Trophoblast cell (in vitro differentiated cells and primary cell): ENCODE results near the gene ATAD5.

Experiments
- DNase-seq, 2 donors: peaks; one replicate each; pipeline ENCODE4 v3.0.0-alpha.2; 2016
- H2AFZ ChIP-seq: 2 replicates; pipeline ENCODE4 v1.6.1; 2013; ENCODE audit warnings: low read length, moderate library complexity, mild to moderate bottlenecking; ENCODE audit not compliant: insufficient read depth, poor library complexity
- H2AK5ac ChIP-seq: 2 replicates; pipeline ENCODE4 v1.6.1; 2013; ENCODE audit warnings: mild to moderate bottlenecking, low read length
- H2BK120ac ChIP-seq: 2 replicates; pipeline ENCODE4 v1.6.1; 2013; ENCODE audit warnings: low read length, mild to moderate bottlenecking, moderate library complexity; ENCODE audit not compliant: insufficient read depth, poor library complexity
- H2BK12ac ChIP-seq: 2 replicates; pipeline ENCODE4 v1.6.1; 2013; ENCODE audit warnings: mild to moderate bottlenecking, low read length, moderate library complexity
- H2BK5ac ChIP-seq: 2 replicates; pipeline ENCODE4 v1.6.1; 2013; ENCODE audit warnings: low read length, low read depth, moderate library complexity, mild to moderate bottlenecking; ENCODE audit not compliant: poor library complexity
- H3K14ac ChIP-seq: 2 replicates; pipeline ENCODE4 v1.6.1; 2013; ENCODE audit warnings: mild to moderate bottlenecking, low read length
- H3K18ac ChIP-seq: 2 replicates; pipeline ENCODE4 v1.6.1; 2013; ENCODE audit warnings: mild to moderate bottlenecking, low read length
- H3K23ac ChIP-seq: 2 replicates; pipeline ENCODE4 v1.6.1; 2013; ENCODE audit warnings: low read length
- H3K27ac ChIP-seq: 2 replicates; pipeline ENCODE4 v1.5.1; 2013; ENCODE audit warnings: low read depth, mild to moderate bottlenecking, inconsistent platforms, low read length, moderate library complexity
- H3K27me3 ChIP-seq: 2 replicates; pipeline ENCODE4 v1.6.1; 2013; ENCODE audit warnings: inconsistent platforms, mild to moderate bottlenecking, low read length, moderate library complexity; ENCODE audit not compliant: insufficient read depth
- H3K36me3 ChIP-seq, 2 experiments: 1 replicate in 1 of 2; 2 replicates in 1 of 2; pipeline ENCODE4 v1.6.1; 2013; ENCODE audit warnings: low read length in 2 of 2, mild to moderate bottlenecking in 2 of 2, moderate library complexity in 1 of 2; ENCODE audit not compliant: insufficient read depth in 2 of 2, control insufficient read depth in 1 of 2
- H3K4ac ChIP-seq: 2 replicates; pipeline ENCODE4 v1.6.1; 2013; ENCODE audit warnings: low read depth, mild to moderate bottlenecking, low read length, moderate library complexity
- H3K4me1 ChIP-seq, 2 experiments: 1 replicate in 1 of 2; 2 replicates in 1 of 2; pipeline ENCODE4 v1.6.1; 2013; ENCODE audit warnings: low read length in 2 of 2, mild to moderate bottlenecking in 2 of 2, moderate library complexity in 1 of 2; ENCODE audit not compliant: insufficient read depth in 2 of 2, control insufficient read depth in 1 of 2
- H3K4me2 ChIP-seq: 2 replicates; pipeline ENCODE4 v1.6.1; 2013; ENCODE audit warnings: inconsistent platforms, mild to moderate bottlenecking, low read length, moderate library complexity
- H3K4me3 ChIP-seq: 2 replicates; pipeline ENCODE4 v1.5.1; 2013; ENCODE audit warnings: mild to moderate bottlenecking, low read depth, low read length, inconsistent platforms
- H3K79me1 ChIP-seq: one replicate; pipeline ENCODE4 v1.6.1; 2013; ENCODE audit warnings: low read length
- H3K79me2 ChIP-seq: 2 replicates; pipeline ENCODE4 v1.6.1; 2013; ENCODE audit warnings: low read length, mild to moderate bottlenecking; ENCODE audit not compliant: control insufficient read depth, insufficient read depth, poor library complexity
- H3K9ac ChIP-seq: 2 replicates; pipeline ENCODE4 v1.6.1; 2013; ENCODE audit warnings: mild to moderate bottlenecking, low read length
- H3K9me3 ChIP-seq: 2 replicates; pipeline ENCODE4 v1.6.1; 2013; ENCODE audit warnings: low read depth, mild to moderate bottlenecking, control low read depth, inconsistent platforms, low read length; ENCODE audit not compliant: insufficient read depth
- H4K12ac ChIP-seq: 2 replicates; pipeline ENCODE4 v1.6.1; 2013; ENCODE audit warnings: low read depth, mild to moderate bottlenecking, low read length, moderate library complexity
- H4K8ac ChIP-seq: 2 replicates; pipeline ENCODE4 v1.6.1; 2013; ENCODE audit warnings: low read depth, mild to moderate bottlenecking, low read length, moderate library complexity
- H4K91ac ChIP-seq: one replicate; pipeline ENCODE4 v1.6.1; 2013; ENCODE audit warnings: low read depth, mild to moderate bottlenecking, low read length, moderate library complexity
- WGBS: extraction: QIAGEN DNeasy Blood & Tissue Kit; methylation state at CpG from one replicate; pipeline ENCODE4 v1.1.7; 2013; ENCODE audit warnings: missing lambda C conversion rate; ENCODE audit not compliant: insufficient read length, insufficient coverage; ENCODE audit errors: extremely low coverage; 5-methylcytosine and 5-hydroxymethylcytosine counted together

ATAD5 gene

DNA sequence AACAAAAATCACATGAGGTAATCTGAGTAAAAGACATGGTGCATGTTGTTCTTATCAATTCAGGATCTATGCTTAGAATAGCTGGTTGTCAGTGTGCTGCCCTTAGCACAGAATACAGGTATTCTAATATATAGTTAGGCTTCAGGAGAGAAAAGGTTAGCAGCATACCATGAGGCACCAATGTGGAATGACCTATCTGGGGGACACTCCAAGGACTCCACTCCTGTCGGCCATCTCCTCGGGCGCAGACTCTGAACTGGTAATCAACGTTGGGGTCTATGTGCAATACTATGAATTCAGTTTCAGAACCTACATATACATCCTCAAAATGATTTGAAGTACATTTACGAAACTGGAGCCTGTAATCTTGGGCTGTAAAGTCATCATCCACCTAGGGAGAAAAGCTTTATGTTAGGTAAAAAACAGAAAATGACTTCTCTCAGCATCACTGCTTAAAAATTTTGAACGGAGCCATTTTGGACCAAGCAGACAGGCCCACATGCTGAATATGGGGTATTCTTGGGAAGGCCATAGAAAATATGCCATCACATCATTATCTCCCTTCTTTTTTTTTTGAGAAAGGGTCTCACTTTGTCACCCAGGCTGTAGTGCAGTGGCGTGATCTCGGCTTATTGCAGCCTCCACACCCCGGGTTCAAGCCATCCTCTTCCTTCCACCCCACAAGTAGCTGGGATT is 38.3 kb upstream of the ATAD5 start:
- no peaks in the 10 kb centered on the region for H3K4me1 ChIP-seq
- H3K9me3 ChIP-seq: no peaks in the 10 kb centered on the region
- H3K9ac ChIP-seq: no peak overlapping the region
- H3K36me3 ChIP-seq: peaks cover 22 to 33% of the 10 kb centered on the region in 2 experiments
- no peak overlapping the region for H2BK120ac ChIP-seq
- H4K8ac ChIP-seq: no peak overlapping the region
- no peak overlapping the region for H2AK5ac ChIP-seq
- H2AFZ ChIP-seq: no peak overlapping the region
- no peak overlapping the region for H3K4me2 ChIP-seq
- H3K27me3 ChIP-seq: no peaks in the 10 kb centered on the region
- no peak overlapping the region for H2BK12ac ChIP-seq
- no CpG with 5 or more reads among the region's 9 CpGs for WGBS
- H3K4ac ChIP-seq: no peak overlapping the region
- no peak for DNase-seq
- H3K79me2 ChIP-seq: no peaks in the 10 kb centered on the region
- no peak overlapping the region for H3K14ac ChIP-seq
- H3K18ac ChIP-seq: no peak overlapping the region
- no peak overlapping the region for H3K23ac ChIP-seq
- no peak overlapping the region for H2BK5ac ChIP-seq
- no peak overlapping the region for H4K91ac ChIP-seq
- peak overlapping the region; percentile 43 for H3K27ac ChIP-seq
- H3K4me3 ChIP-seq: no peak overlapping the region
- no peak overlapping the region for H4K12ac ChIP-seq
- no peaks in the 10 kb centered on the region for H3K79me1 ChIP-seq

DNA sequence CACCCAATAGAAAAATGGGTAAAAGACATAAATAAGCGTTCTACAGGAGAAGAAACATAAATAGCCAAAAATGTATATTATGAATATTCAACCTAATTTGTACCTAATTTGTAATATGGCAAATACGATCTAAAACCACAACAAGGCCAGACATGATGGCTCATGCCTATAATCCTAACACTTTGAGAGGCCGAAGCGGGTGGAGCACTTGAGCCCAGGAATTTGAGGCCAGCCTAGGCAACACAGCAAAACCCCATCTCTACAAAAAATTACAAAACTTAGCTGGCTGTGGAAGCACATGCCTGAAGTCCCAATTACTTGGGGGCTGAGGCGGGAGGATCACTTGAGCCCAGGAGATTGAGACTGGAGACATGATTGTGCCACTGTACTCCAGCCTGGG is 37.4 kb upstream of the ATAD5 start:
- no CpG with 5 or more reads among the region's 5 CpGs for WGBS
- no peaks in the 10 kb centered on the region for H3K4me1 ChIP-seq
- peaks cover 25 to 36% of the 10 kb centered on the region in 2 experiments for H3K36me3 ChIP-seq
- no peak overlapping the region for H3K23ac ChIP-seq
- no peak overlapping the region for H2BK12ac ChIP-seq
- no peak overlapping the region for H3K9ac ChIP-seq
- H3K14ac ChIP-seq: no peak overlapping the region
- H3K27ac ChIP-seq: no peak overlapping the region
- H2BK5ac ChIP-seq: no peak overlapping the region
- no peak overlapping the region for H4K91ac ChIP-seq
- no peak overlapping the region for H2BK120ac ChIP-seq
- no peak overlapping the region for H3K4me3 ChIP-seq
- H4K8ac ChIP-seq: no peak overlapping the region
- H3K9me3 ChIP-seq: no peaks in the 10 kb centered on the region
- no peaks in the 10 kb centered on the region for H3K79me2 ChIP-seq
- no peak for DNase-seq
- no peaks in the 10 kb centered on the region for H3K79me1 ChIP-seq
- H2AK5ac ChIP-seq: no peak overlapping the region
- H3K4me2 ChIP-seq: no peak overlapping the region
- H4K12ac ChIP-seq: no peak overlapping the region
- H3K18ac ChIP-seq: no peak overlapping the region
- no peaks in the 10 kb centered on the region for H3K27me3 ChIP-seq
- no peak overlapping the region for H2AFZ ChIP-seq
- H3K4ac ChIP-seq: no peak overlapping the region

DNA sequence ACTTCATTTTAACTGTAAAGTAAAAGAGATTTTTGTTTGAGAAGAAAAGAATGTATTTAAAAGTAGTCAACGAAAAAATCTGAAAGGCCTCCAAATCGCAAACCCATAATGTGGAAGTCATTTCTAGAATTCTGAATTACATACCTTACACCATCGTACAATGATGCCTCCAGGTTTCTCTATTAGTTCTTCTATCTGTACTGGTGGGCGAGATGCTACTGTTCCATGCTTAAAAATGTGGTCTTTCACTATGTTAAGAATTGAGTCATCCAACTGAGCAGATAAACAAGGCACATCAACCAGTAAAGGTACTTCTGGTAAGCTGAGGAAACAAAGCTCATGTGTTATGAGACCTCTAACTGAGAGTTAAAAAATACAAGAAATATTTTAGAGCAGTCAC is 35.8 kb upstream of the ATAD5 start:
- H4K91ac ChIP-seq: no peak overlapping the region
- H3K79me1 ChIP-seq: no peaks in the 10 kb centered on the region
- H3K79me2 ChIP-seq: no peaks in the 10 kb centered on the region
- H4K8ac ChIP-seq: no peak overlapping the region
- no peak for DNase-seq
- H3K36me3 ChIP-seq: peaks cover 30 to 38% of the 10 kb centered on the region in 2 experiments
- no peak overlapping the region for H3K4me3 ChIP-seq
- H3K9me3 ChIP-seq: no peaks in the 10 kb centered on the region
- H3K4me2 ChIP-seq: no peak overlapping the region
- H3K27me3 ChIP-seq: no peaks in the 10 kb centered on the region
- no peak overlapping the region for H2BK5ac ChIP-seq
- no peak overlapping the region for H3K9ac ChIP-seq
- no peak overlapping the region for H2BK120ac ChIP-seq
- no peak overlapping the region for H2BK12ac ChIP-seq
- no peak overlapping the region for H3K18ac ChIP-seq
- H3K27ac ChIP-seq: no peak overlapping the region
- H3K4ac ChIP-seq: no peak overlapping the region
- H2AK5ac ChIP-seq: no peak overlapping the region
- no peak overlapping the region for H2AFZ ChIP-seq
- H3K4me1 ChIP-seq: no peaks in the 10 kb centered on the region
- no peak overlapping the region for H3K23ac ChIP-seq
- H3K14ac ChIP-seq: no peak overlapping the region
- no peak overlapping the region for H4K12ac ChIP-seq
- WGBS: 100% methylated on average over 1 of the region's 4 CpGs

DNA sequence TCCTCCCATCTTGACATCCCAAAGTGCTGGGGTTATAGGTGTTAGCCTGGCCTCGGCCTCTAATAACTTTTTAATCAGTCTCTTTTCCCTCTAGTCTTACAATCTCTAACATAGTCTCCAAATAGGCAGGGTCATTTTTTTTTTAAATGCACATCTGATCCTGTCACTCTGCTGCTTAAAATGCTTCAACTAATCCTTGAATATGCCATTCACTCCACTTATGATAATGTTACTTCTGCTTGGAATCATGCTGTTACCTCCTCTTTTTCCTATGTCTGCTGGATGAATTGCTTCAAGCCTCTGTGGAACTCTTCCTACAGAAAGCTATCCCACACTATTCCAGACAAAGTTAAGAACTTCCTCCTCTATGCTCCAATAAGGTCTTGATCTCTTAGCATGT is 30.1 kb upstream of the ATAD5 start:
- Histone ChIP-seq H3K9ac (no peak overlapping the region), H3K27ac (no peak overlapping the region), H2BK12ac (no peak overlapping the region), H4K91ac (no peak overlapping the region), H3K4me3 (no peak overlapping the region), H3K79me1 (no peaks in the 10 kb centered on the region), H3K36me3 (peaks cover 28% of the 10 kb centered on the region in 2 experiments), H3K4ac (no peak overlapping the region), H3K14ac (no peak overlapping the region), H2BK5ac (no peak overlapping the region), H3K18ac (no peak overlapping the region), H3K79me2 (peaks cover 1% of the 10 kb centered on the region), H2AFZ (no peak overlapping the region), H3K4me1 (no peaks in the 10 kb centered on the region), H4K12ac (no peak overlapping the region), H3K4me2 (no peak overlapping the region), H3K23ac (no peak overlapping the region), H4K8ac (no peak overlapping the region), H3K9me3 (no peaks in the 10 kb centered on the region), H2AK5ac (no peak overlapping the region), H2BK120ac (no peak overlapping the region), H3K27me3 (no peaks in the 10 kb centered on the region)
- no CpG with 5 or more reads among the region's 1 CpG for WGBS
- no peak for DNase-seq
